Tibial nerve (tissue), 4 donors: ENCODE measurements around the gene VSX2. TPM values are rescaled to one million over a fixed set of nuclear protein-coding genes. Genes with fewer than 3 reads are reported as not detected.
A peak's percentile ranks its signal among the peaks of the same experiment; 100 is the strongest.

ENCODE experiments used
- DNase-seq, 2 donors: peaks; one replicate each; pipeline ENCODE4 v3.0.0-alpha.2; 2019; ENCODE audit warnings: low spot score in 2 of 2
- H3K27ac ChIP-seq, 4 donors: fragments of 200-600 bp; sonication (generic) in 3 of 4; one replicate each; pipeline ENCODE4 v1.5.1; 2017 to 2019; ENCODE audit warnings: mild to moderate bottlenecking in 1 of 4
- H3K27me3 ChIP-seq, 2 donors: fragments of 200-600 bp; sonication (generic) in 1 of 2; one replicate each; pipeline versions ENCODE4 v1.5.1 to v1.6.0; 2017 to 2019
- H3K36me3 ChIP-seq, 3 donors: fragments of 200-600 bp; sonication (generic); one replicate each; pipeline ENCODE4 v1.5.1; 2018 to 2019
- H3K4me1 ChIP-seq, 4 donors: fragments of 200-600 bp; sonication (generic) in 3 of 4; one replicate each; pipeline ENCODE4 v1.5.1; 2017 to 2019
- H3K4me3 ChIP-seq, 4 donors: fragments of 200-600 bp; sonication (generic) in 3 of 4; one replicate each; pipeline ENCODE4 v1.5.1; 2017 to 2019; ENCODE audit warnings: mild to moderate bottlenecking in 1 of 4, moderate library complexity in 1 of 4
- H3K9me3 ChIP-seq, 4 donors: fragments of 200-600 bp; sonication (generic) in 3 of 4; one replicate each; pipeline ENCODE4 v1.5.1; 2017 to 2019
- CTCF ChIP-seq, 5 experiments: fragments of 200-600 bp in 3 of 5; fragments of 450-650 bp in 2 of 5; sonication (generic) in 3 of 5; IDR thresholded peaks; one replicate each; pipeline ENCODE4 v1.5.1; 2016 to 2019; ENCODE audit warnings: antibody characterized with exemption in 5 of 5, mild to moderate bottlenecking in 3 of 5, moderate library complexity in 2 of 5
- EP300 ChIP-seq, 2 donors: sonication (generic); formaldehyde crosslinking; IDR thresholded peaks; one replicate each; pipeline ENCODE4 v1.6.1; 2017; ENCODE audit warnings: antibody characterized with exemption in 2 of 2, mild to moderate bottlenecking in 1 of 2
- POLR2A ChIP-seq, 2 donors: fragments of 450-650 bp; IDR thresholded peaks; one replicate each; pipeline ENCODE4 v1.6.1; 2017; ENCODE audit warnings: antibody characterized with exemption in 2 of 2, mild to moderate bottlenecking in 2 of 2, moderate library complexity in 2 of 2
- WGBS, 2 donors: methylation state at CpG; one replicate each; pipeline ENCODE4 v1.1.5; 2018; 5-methylcytosine and 5-hydroxymethylcytosine counted together
- total RNA-seq, 4 donors: library from RNA; depleted of rRNA; stranded (reverse); fragments of >200 nt; gene quantifications; one replicate each; pipeline ENCODE4 v1.1.0, GENCODE V29; 2016

The VSX2 gene
- total RNA-seq, 4 donors from 2014 or later = not detected

GRCh38 chr14:74248017-74248416, 8.8 kb downstream of the VSX2 start:
- TF ChIP-seq CTCF (IDR thresholded peaks at IDR 0.05) = no peak
- no peak for TF ChIP-seq POLR2A (IDR thresholded peaks at IDR 0.05)
- TF ChIP-seq EP300 (IDR thresholded peaks at IDR 0.05) = no peak

GRCh38 chr14:74249433-74250375, 10.5 kb downstream of the VSX2 start:
- H3K4me3 ChIP-seq = no peak overlapping the region
- TF ChIP-seq EP300 (IDR thresholded peaks at IDR 0.05) = no peak
- no peak for TF ChIP-seq POLR2A (IDR thresholded peaks at IDR 0.05)
- no peak for TF ChIP-seq CTCF (IDR thresholded peaks at IDR 0.05)
- H3K27ac ChIP-seq = no peak overlapping the region
- 75 to 76% methylated on average over 12 of the region's 12 CpGs for WGBS, 2 donors
- peaks cover 0 to 37% of the 10 kb centered on the region in 2 donors for H3K27me3 ChIP-seq
- DNase-seq = no peak
- peaks cover 0 to 9% (median 1%) of the 10 kb centered on the region in 4 donors for H3K4me1 ChIP-seq
- no peaks in the 10 kb centered on the region for H3K9me3 ChIP-seq
- no peaks in the 10 kb centered on the region for H3K36me3 ChIP-seq

More at GRCh38 chr14:74248017-74248416, 8.8 kb downstream of the VSX2 start:
- H3K4me3 ChIP-seq = no peak overlapping the region
- WGBS, 2 donors = 44 to 58% methylated on average over 6 of the region's 6 CpGs
- H3K36me3 ChIP-seq = no peaks in the 10 kb centered on the region
- peaks cover under 1 to 46% of the 10 kb centered on the region in 2 donors for H3K27me3 ChIP-seq
- peaks cover 0 to 9% (median 1%) of the 10 kb centered on the region in 4 donors for H3K4me1 ChIP-seq
- H3K9me3 ChIP-seq = no peaks in the 10 kb centered on the region
- no peak overlapping the region for H3K27ac ChIP-seq
- no peak for DNase-seq

- TF ChIP-seq CTCF (IDR thresholded peaks at IDR 0.05) (no peak), EP300 (IDR thresholded peaks at IDR 0.05) (no peak), POLR2A (IDR thresholded peaks at IDR 0.05) (no peak)
- no peak overlapping the region for H3K4me3 ChIP-seq
- peaks cover 0 to 27% (median 8%) of the 10 kb centered on the region in 4 donors for H3K4me1 ChIP-seq
- WGBS, 2 donors = 79 to 81% methylated on average over 3 of the region's 3 CpGs
- no peak overlapping the region for H3K27ac ChIP-seq
- peaks cover 0 to 16% of the 10 kb centered on the region in 2 donors for H3K27me3 ChIP-seq
- no peak for DNase-seq
- no peaks in the 10 kb centered on the region for H3K9me3 ChIP-seq
- H3K36me3 ChIP-seq = no peaks in the 10 kb centered on the region
These were observed 16.0 kb downstream of the VSX2 start for GRCh38 chr14:74255281-74255680.

- peak; percentile 91 to 99 (median 97) for TF ChIP-seq CTCF (IDR thresholded peaks at IDR 0.05)
- no peak for TF ChIP-seq EP300 (IDR thresholded peaks at IDR 0.05)
- TF ChIP-seq POLR2A (IDR thresholded peaks at IDR 0.05) = no peak
- H3K4me1 ChIP-seq = peaks cover 0 to 18% (median 6%) of the 10 kb centered on the region in 4 donors
- no peaks in the 10 kb centered on the region for H3K9me3 ChIP-seq
- H3K27me3 ChIP-seq = peaks cover 0 to 16% of the 10 kb centered on the region in 2 donors
- peak overlapping the region in 1 of 4 donors; percentile 46 for H3K27ac ChIP-seq
- DNase-seq = peak in 1 of 2 donors; percentile 16
- H3K36me3 ChIP-seq = no peaks in the 10 kb centered on the region
- 9 to 11% methylated on average over 41 to 52 of the region's 68 CpGs for WGBS, 2 donors
- peak overlapping the region; percentile 48 to 75 (median 56) for H3K4me3 ChIP-seq
These were observed 18.1 kb downstream of the VSX2 start for GRCh38 chr14:74257078-74257940.
